Hematopoietic multipotent progenitor cell treated with erythropoietin and hydrocortisone succinate and interleukin-3 and kit ligand, for 4 days (in vitro differentiated cells): Measurements from ENCODE around the gene METTL9.
"Not testable (repeated sequence)": the region's sequence is repeated elsewhere in the genome, so short reads cannot be mapped to it uniquely, and the experiment has no call there.

Experiments used
- DNase-seq: peaks from one replicate; pipeline ENCODE4 v3.0.0-alpha.2; 2015

The METTL9 gene

DNA sequence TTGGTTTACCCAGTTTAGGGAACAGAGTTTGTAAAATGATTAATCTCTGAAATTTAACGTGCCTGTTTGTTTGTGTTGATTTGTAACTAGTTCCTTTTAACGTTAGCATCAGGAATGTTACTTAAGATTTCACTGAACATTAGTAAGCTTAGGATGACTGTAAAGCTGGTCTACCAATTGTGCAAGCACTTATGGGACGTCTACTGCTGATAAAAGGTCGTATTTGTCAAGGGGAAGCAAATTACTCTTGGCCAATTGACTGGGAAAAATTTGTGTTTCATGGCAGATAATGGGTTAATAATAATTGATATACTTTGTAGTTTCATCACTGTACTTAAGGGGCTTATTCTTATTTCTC, 11.8 kb downstream of the METTL9 start:
- peak; percentile 47 for DNase-seq

DNA sequence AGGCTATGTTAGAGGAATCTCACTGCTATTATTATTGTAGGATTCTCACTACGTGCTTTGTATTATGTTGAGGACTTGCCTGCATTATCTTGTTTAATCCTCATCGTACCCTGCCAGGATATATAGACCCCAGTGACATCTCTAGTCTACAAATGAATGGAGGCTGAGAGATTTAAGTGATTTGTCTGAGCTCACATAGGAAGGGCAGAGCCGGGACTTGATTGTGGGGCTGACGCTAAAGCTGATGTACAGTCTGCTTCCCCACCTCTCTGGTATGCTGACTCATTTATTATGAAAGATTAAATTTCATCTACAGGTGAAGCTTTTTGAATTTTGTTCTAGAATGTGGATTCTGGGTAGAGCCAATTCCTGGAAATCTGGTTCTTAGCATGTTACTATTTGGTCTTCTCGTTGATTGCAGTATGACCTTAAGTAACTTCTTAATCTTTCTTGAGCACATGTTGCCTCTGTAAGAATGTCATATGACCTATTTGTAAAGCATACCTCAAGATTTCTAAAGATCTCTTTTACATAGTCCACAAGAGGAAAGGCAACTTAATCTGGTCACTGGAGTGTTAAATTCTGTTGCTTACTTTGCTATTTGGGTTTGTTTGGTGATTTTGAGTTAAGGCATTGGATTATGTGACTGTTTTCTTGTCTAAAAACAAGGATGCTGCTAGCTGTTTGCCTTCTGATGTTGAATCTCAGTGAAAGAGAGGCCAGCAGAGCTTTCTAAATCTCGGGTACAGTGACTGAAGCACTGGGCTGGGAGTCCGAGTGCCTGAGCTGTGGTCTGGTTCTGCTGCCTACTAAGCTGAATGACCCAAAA, 12.4 kb downstream of the METTL9 start:
- peak; percentile 89 for DNase-seq

DNA sequence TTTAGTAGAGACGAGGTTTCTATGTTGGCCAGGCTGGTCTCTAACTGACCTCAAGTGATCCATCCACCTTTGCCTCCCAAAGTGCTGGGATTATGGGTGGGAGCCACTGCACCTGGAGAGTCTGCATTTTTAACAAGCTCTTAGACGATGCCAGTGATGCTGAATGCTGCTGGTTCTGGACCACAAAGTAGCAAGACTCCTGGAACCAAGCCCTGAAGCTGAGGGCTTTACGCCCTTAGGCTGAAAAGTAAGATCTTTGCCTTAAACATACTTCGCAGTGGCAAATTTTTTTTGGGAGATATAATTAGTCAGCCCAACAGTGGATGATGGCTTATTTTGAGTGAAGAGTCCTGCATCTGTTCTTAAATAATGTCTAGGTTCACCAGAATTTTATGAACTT, 14.0 kb downstream of the METTL9 start:
- DNase-seq = no peak

GRCh38 chr16:21613781-21614180, 14.4 kb downstream of the METTL9 start:
- DNase-seq = no peak

DNA sequence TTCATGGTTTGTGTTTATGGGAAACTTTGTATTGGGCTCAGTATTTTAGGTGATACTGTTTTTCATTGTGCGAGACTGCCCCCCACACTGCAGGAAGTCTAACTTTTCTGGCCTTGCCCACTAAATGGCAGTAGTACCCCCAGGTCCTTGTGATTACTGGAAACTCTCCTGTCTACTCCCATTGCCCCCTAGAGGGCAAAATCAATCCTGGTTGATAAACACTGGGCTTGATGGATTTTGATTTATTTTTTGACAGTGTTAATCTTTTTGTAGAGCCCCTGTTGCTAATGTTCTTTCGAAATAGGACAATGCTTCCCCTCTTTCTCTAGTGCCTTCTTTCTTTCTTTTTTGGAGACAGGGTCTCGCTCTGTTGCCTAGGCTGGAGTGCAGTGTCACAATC, 15.5 kb downstream of the METTL9 start:
- peak; percentile 44 for DNase-seq

- DNase-seq = peak; percentile 59
Observed at GRCh38 chr16:21617607-21618006, 18.2 kb downstream of the METTL9 start.

- DNase-seq = no peak
Observed at GRCh38 chr16:21618281-21618680, 18.9 kb downstream of the METTL9 start.

GRCh38 chr16:21619765-21620425, 20.5 kb downstream of the METTL9 start:
- no peak for DNase-seq

DNA sequence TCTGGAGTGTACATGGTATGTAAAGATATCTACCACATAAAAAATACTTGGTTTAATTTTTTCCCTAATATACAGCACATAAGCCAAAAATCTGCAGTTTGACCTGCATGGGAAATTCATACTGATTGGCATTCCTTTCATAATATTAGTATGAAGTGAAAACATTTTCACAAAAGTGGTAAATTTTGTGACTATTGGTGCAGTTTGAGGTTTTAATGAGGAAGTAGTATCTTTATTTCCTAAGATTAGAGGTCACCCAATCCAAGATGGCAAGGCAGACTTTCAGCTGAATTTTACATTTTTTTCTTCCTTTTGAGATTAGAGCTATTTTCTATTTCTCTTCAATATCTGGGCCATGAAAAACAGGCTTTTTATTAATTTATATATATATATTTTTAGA, 21.2 kb downstream of the METTL9 start:
- no peak for DNase-seq

GRCh38 chr16:21622545-21622944, 23.2 kb downstream of the METTL9 start:
- no peak for DNase-seq

GRCh38 chr16:21625026-21625425, 25.6 kb downstream of the METTL9 start:
- DNase-seq = no peak

DNA sequence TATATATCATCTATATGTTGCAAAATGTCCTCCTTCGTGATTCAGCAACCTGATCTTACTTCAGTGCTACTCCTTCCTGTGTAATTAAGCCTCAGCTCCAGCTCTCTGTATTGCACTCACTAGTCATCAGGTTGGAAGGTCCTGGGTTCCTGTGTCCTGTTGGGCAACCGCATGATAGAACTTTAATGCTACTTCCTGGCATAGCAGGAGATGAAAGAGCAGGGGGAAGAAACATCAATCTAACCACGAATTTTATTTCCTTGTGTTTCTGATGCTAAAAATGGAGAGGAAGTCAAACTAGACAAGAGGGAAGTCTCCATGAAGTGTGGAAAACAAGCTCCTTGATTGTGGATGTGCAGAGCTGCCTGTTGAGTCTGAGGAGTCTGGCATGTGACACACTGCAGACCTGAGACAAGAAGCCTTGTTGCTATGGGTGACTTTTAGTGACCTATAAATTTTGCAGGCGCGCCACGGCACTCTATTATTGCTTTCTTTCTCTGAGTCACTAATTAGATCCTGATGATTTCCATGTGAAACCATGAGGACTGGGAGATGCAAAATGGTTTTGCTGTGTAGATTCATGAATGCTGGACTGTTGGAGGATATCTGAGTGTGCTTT, 27.4 kb downstream of the METTL9 start:
- DNase-seq = peak; percentile 74

GRCh38 chr16:21628121-21628726, 28.8 kb downstream of the METTL9 start:
- DNase-seq = no peak

DNA sequence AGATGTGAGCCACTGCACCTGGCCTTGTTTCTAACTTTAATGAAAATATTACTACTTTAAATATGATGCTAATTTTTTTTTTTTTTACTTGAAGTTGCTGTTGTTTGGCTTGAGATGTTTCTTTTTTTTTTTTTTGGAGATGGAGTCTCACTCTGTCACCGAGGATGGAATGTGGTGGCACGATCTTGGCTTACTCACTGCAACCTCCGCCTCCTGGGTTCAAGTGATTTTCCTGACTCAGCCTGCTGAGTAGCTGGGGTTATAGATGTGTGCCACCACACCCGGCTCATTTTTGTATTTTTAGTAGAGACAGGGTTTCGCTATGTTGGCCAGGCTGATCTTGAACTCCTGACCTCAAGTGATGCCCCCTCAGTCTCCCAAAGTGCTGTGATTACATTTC, 29.4 kb downstream of the METTL9 start:
- no peak for DNase-seq

GRCh38 chr16:21629616-21630539, 30.5 kb downstream of the METTL9 start:
- not testable (repeated sequence) for DNase-seq

DNA sequence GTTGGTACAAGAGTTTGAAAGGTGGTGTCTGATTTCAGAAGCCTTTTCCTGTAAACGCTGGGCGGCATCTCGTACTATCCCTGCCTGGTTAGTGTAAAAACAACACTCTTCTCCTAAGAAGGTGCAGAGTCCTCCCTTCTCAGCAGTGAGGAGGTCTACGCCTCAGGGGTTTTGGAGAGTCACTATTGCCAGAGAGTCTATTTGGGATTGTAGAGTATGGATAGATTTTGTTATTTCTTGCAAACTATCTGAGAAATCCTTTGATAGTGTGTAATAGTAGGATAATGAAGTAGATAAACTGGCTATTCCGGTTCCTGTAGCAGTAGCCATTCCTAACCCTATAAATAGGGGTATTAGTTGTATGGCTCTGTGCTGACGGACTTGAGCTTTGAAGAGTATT, 31.5 kb downstream of the METTL9 start:
- not testable (repeated sequence) for DNase-seq

- not testable (repeated sequence) for DNase-seq
Observed at GRCh38 chr16:21631376-21631775, 32.0 kb downstream of the METTL9 start.

DNA sequence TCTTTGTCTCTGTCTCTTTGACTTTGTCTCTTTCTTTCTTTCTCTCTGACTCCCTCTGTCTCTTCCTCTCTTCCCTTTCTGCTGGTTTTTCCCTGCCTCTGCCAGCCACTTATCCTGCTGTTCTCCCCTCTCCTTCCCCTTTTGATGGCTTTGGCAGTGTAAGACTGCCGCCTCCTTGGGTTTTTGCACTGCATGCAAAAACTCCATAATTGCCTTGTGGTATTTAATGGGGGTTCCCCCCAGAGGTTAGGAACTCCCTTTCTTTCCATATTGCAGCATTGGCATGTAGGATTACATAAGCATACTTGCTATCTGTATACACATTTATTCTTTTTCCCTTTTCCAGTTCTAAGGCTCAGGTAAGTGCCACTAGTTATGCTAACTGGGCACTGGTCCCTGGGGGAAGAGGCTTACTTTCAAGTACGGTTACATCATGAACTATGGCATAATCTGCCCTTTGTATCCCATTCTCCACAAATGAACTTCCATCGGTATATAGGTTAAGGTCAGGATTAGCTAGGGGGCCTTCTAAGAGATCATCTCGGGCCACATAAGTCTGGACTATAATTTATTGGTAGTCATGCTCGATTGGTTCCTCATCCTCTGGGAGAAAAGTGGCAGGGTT, 32.7 kb downstream of the METTL9 start:
- not testable (repeated sequence) for DNase-seq

DNA sequence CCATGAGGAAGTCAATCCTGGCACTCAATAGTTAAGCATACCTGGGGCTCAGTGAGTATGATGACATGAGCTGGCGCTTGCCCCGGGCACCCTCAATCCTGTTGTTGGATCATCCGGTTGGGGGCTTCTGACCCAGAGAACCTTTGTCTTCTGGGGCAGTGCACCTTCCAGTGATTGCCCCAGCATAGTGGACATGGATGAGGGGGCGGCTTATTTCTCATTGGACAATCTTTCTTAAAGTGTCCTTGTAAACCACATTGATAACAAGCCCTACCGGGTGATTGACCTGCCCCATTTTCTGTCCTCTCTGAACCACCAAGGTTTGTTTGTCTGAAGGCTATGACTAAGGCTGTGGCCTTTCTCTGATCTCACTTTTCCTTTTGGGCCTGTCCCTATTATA, 34.8 kb downstream of the METTL9 start:
- DNase-seq = no peak

DNA sequence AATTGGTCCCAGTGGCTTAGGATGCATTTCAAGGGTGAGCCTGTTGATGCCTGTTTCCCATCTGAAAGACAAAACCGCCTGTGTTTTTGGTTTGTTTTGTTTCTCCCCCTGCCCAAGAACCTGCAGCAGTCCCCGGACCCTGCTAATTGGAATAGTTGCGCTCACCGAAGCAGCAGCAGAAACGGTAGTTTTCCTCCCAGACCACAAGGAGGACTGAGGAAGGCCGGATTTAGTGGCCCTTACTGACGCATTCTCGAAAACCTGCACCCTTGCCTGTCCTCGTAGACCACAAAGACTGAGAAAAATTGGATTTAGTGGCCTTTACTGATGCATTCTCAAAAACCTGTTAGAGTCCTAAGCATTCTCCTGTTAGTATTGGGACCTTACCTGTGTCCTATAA, 36.3 kb downstream of the METTL9 start:
- DNase-seq = not testable (repeated sequence)

DNA sequence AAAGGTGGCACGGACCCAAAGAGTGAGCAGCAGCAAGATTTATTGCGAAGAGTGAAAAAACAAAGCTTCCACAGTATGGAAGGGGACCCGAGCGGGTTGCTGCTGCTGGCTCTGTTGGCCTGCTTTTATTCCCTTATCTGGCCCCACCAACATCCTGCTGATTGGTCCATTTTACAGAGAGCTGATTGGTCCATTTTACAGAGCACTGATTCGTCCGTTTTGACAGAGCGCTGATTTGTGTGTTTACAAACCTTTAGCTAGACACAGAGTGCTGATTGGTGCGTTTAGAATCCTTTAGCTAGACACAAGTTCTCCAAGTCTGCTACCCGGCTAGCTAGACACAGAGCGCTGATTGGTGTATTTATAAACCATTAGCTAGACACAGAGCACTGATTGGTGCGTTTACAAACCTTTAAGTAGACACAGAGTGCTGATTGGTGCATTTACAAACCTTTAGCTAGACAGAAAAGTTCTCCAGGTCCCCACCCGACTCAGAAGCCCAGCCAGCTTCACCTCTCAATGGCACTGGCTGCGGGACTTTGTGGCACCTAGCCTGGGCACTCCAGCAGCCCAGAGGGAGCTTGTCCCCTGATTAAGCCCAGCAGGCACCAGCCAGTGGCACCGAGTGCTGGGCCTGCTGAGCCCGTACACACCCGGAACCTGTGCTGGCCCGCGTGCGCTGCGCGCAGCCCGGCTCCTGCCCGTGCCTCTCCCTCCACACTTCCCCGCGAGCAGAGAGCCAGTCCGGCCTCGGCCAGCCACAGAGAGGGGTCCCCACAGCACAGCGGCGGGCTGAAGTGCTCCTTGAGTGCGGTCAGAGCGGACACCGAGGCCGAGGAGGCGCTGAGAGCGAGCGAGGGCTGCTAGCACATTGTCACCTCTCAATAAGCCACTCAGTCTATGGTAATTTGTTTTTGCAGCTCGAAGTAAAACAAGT, 37.9 kb downstream of the METTL9 start:
- no peak for DNase-seq
